ENCODE measurements around the gene PCNX4.
A peak's percentile ranks its signal among the peaks of the same experiment; 100 is the strongest.

GRCh38 chr14:60091550-60092525 is at the start of gene PCNX4:
- TF ChIP-seq CTCF (IDR thresholded peaks at IDR 0.05) = no peak
- TF ChIP-seq POLR2AphosphoS5 (IDR thresholded peaks at IDR 0.05; ENCODE audit: low read depth, low read length) = peak; percentile 85; the same call in 1 of the 2 replicates
- TF ChIP-seq REST (IDR thresholded peaks at IDR 0.05; ENCODE audit: insufficient read depth in 1 of 2, low read depth in 2 of 2, low read length in 1 of 2) = no peak

Data from Panc1 (cell line).